MCF 10A (cell line): ENCODE data around the gene AGBL3. TPM values are rescaled to one million over a fixed set of nuclear protein-coding genes. Genes with fewer than 3 reads are reported as not detected.

Source experiments
- Bru-seq: library from RNA; stranded (reverse); fragments of 400-500 nt; gene quantifications from one replicate; lab custom pipeline; 2021; lab: Mats Ljungman, UMichigan
- BruChase-seq, 2 experiments: library from RNA; stranded (reverse); fragments of 400-500 nt; gene quantifications; one replicate each; lab custom pipeline; 2021; lab: Mats Ljungman, UMichigan
- BruUV-seq: library from RNA; stranded (reverse); fragments of 400-500 nt; replicated peaks from 2 replicates; lab custom pipeline; 2021; lab: Mats Ljungman, UMichigan
- CTCF ChIA-PET: fragments of 300-600 bp; sonication (Branson Sonifier 250); formaldehyde crosslinking; extraction: SDS; loops from one replicate; lab custom pipeline; 2021; ENCODE audit warnings: antibody characterized with exemption, inconsistent platforms; lab: Yijun Ruan, JAX
- POLR2A ChIA-PET: fragments of 300-600, 350-650 bp; sonication (Branson Sonifier 250); formaldehyde crosslinking; extraction: SDS; loops from one replicate; lab custom pipeline; 2020; ENCODE audit warnings: antibody characterized with exemption, inconsistent platforms; lab: Yijun Ruan, JAX
- DNase-seq: peaks from one replicate; pipeline ENCODE4 v3.0.0-alpha.2; 2018; ENCODE audit not compliant: unreplicated experiment
- H3K27ac Mint-ChIP-seq: one replicate; pipeline ENCODE4 v1.8.0; 2022; ENCODE audit warnings: mild to moderate bottlenecking, low read depth, mixed read lengths; ENCODE audit not compliant: unreplicated experiment
- H3K27me3 Mint-ChIP-seq: one replicate; pipeline ENCODE4 v1.8.0; 2022; ENCODE audit warnings: mixed read lengths; ENCODE audit not compliant: insufficient read depth, unreplicated experiment
- H3K36me3 Mint-ChIP-seq: one replicate; pipeline ENCODE4 v1.8.0; 2022; ENCODE audit warnings: mild to moderate bottlenecking, moderate library complexity, mixed read lengths; ENCODE audit not compliant: insufficient read depth, unreplicated experiment
- H3K4me1 Mint-ChIP-seq: one replicate; pipeline ENCODE4 v1.8.0; 2022; ENCODE audit warnings: mixed read lengths; ENCODE audit not compliant: insufficient read depth, unreplicated experiment
- H3K4me3 Mint-ChIP-seq: one replicate; pipeline ENCODE4 v1.8.0; 2022; ENCODE audit warnings: mild to moderate bottlenecking, moderate library complexity, mixed read lengths; ENCODE audit not compliant: unreplicated experiment
- H3K9me3 Mint-ChIP-seq: one replicate; pipeline ENCODE4 v1.8.0; 2022; ENCODE audit warnings: mixed read lengths; ENCODE audit not compliant: unreplicated experiment
- CTCF ChIP-seq: fragments of 200-600 bp; IDR thresholded peaks from one replicate; pipeline ENCODE4 v1.8.0; 2022; ENCODE audit warnings: antibody characterized with exemption, mild to moderate bottlenecking; ENCODE audit not compliant: unreplicated experiment
- intact Hi-C: fragments of 100-400 bp; cut with micrococcal nuclease; formaldehyde crosslinking; loops from 2 replicates; pipeline ENCODE4 v1.14.1; 2022
- long read RNA-seq: library from polyadenylated mRNA; stranded (forward); transcript quantifications from one replicate; pipeline ENCODE4 v2.0.0, GENCODE V29; 2022
- total RNA-seq: library from RNA; stranded (reverse); gene quantifications from 2 replicates; pipeline ENCODE4 v1.2.3, GENCODE V29; 2022

Gene AGBL3
- total RNA-seq (1.1 and 1.8 TPM in 2 replicates), Bru-seq, nascent RNA (percentile 42 among the genes with signal in this experiment), BruChase-seq, experiment 1, labeled RNA remaining after a 6-hour chase (percentile 39 among the genes with signal in this experiment), BruChase-seq, experiment 2, labeled RNA remaining after a 2-hour chase (percentile 43 among the genes with signal in this experiment)
- long read RNA-seq, partial matches to known transcripts = 1 of 12 reads
- long read RNA-seq, other reads (novel, unspliced or antisense) = 10 of 12 reads

DNA sequence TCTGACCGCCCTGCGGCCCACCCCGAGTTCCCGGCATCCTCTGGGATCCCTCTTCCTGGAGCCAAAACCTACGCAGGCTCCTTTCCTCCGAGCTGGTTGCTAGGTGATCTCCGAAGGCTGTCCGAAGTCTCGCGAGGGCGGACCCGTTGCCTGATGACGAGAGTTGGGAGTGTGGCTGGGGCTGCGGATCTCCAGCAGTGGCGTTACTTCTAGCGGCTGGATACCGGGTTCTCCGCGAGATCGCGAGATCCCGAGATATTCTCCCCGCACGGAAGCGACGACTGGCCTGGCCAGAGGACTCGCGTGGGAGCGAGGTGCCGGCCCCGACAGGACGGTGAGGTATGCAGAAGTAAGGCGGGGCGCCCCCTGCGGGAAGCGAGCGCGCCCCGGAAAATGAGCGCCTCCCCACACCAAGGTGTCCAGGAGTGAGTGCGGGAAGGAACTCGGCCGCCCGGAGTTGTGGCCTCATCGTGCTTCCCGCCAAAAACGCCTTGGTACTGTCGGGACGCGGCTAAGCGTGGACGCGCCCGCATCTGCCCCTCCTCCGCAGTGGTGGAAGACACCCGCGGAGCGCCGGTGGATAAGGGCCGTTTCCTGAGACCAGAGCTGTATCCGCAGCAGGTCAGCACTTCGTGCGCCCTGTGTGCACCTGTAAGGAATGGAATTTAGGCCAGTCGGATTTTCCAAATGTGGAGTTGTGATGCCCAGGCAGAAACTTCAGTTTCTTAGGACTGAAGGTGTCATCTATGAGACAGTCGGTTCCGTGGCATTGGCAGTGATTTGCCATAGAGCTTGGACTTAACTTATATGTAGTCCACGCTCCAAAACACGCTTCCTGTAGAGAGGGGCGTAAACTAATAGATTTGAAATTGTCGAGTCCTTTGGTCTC, at the start of gene AGBL3:
Gene AGBL3 (plus strand): TSS at position 146 of the 889 bp plus-strand sequence. CDS start 1,426 bp downstream, outside the sequence.
- Mint-ChIP-seq H3K36me3 (no peaks in the 10 kb centered on the region), H3K9me3 (no peaks in the 10 kb centered on the region), H3K4me1 (peaks cover 4% of the 10 kb centered on the region), H3K27me3 (no peaks in the 10 kb centered on the region), H3K4me3 (peak within 1 kb of the TSS; percentile 99), H3K27ac (peak within 1 kb of the TSS; percentile 97)
- peak; percentile 54 for TF ChIP-seq CTCF
- CTCF ChIA-PET = interaction anchor here (0.5 to 1.8 kb wide), 37 partner anchors 9 to 374 kb away, joined by 3 to 7 read pairs (median 4); partner anchors contain the start of gene TMEM140
- POLR2A ChIA-PET = interaction anchor here (0.6 to 5.2 kb wide), 19 partner anchors 13 to 529 kb away, joined by 3 to 62 read pairs (median 4); partner anchors contain the start of genes BPGM, CYREN and TMEM140
- TSS peak; percentile 47 for BruUV-seq
- peak; percentile 95 for DNase-seq
- intact Hi-C loops = loop anchor here (1.0 kb wide), 1 partner anchor 184 kb away; the partner anchor contains the start of gene CYREN

DNA sequence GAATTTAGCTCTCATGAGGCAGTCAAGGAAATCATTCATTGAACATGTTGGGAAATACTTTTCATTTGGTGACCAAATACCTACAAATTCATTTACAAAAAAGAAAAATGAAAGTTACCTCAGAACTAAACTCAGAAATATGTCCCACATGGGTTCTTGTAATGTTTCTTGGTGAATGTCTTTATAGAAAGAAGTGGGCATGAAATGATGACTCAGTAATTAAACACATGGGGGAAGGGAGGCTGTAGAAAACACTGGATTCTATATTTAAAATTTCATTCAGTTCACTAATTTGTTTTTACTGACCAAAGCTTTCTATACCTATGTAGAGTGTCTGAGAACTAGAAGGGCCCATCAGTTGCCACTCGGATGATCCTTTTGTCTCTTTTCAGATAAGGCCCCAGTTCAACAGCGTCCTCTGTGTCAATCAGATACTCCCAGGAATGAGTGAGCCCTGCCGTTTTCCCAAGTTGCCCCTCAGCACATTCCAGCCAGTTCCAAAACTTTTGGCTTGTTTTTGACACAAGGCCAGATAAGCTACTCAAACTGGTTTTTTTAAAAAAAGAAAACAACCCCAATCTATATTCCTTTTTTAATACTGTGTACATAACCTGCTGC, 49.3 kb upstream of the AGBL3 start:
- Mint-ChIP-seq H3K4me3 (no peak overlapping the region), H3K36me3 (peaks cover 79% of the 10 kb centered on the region), H3K27me3 (no peaks in the 10 kb centered on the region), H3K4me1 (peaks cover 13% of the 10 kb centered on the region), H3K9me3 (no peaks in the 10 kb centered on the region), H3K27ac (peak overlapping the region; percentile 25)
- intact Hi-C loops = no loop called here
- no peak for TF ChIP-seq CTCF
- no TSS peak for BruUV-seq
- DNase-seq = no peak
- ChIA-PET CTCF (interaction anchor here (0.6 to 1.8 kb wide), 6 partner anchors 8 to 268 kb away, joined by 3 to 14 read pairs (median 4); no protein-coding TSS in a partner anchor), POLR2A (interaction anchor here (1.0 kb wide), 1 partner anchor 16 kb away, joined by 3 read pairs; no protein-coding TSS in a partner anchor)

- ChIA-PET CTCF (interaction anchor here (0.8 to 1.8 kb wide), 5 partner anchors 21 to 269 kb away, joined by 3 to 14 read pairs (median 4); no protein-coding TSS in a partner anchor), POLR2A (interaction anchor here (0.6 to 1.0 kb wide), 2 partner anchors 17 to 298 kb away, joined by 3 read pairs; no protein-coding TSS in a partner anchor)
- no peak for TF ChIP-seq CTCF
- H3K4me1 Mint-ChIP-seq = peaks cover 9% of the 10 kb centered on the region
- H3K36me3 Mint-ChIP-seq = peaks cover 78% of the 10 kb centered on the region
- DNase-seq = no peak
- H3K4me3 Mint-ChIP-seq = no peak overlapping the region
- intact Hi-C loops = no loop called here
- H3K9me3 Mint-ChIP-seq = no peaks in the 10 kb centered on the region
- no peaks in the 10 kb centered on the region for H3K27me3 Mint-ChIP-seq
- BruUV-seq = no TSS peak
- H3K27ac Mint-ChIP-seq = peak overlapping the region; percentile 25
Observed at GRCh38 chr7:134938141-134938540, 48.2 kb upstream of the AGBL3 start.
